ENCODE data around the gene CYP27C1.
"Not testable (repeated sequence)": the region's sequence is repeated elsewhere in the genome, so short reads cannot be mapped to it uniquely, and the experiment has no call there.

The CYP27C1 gene

DNA sequence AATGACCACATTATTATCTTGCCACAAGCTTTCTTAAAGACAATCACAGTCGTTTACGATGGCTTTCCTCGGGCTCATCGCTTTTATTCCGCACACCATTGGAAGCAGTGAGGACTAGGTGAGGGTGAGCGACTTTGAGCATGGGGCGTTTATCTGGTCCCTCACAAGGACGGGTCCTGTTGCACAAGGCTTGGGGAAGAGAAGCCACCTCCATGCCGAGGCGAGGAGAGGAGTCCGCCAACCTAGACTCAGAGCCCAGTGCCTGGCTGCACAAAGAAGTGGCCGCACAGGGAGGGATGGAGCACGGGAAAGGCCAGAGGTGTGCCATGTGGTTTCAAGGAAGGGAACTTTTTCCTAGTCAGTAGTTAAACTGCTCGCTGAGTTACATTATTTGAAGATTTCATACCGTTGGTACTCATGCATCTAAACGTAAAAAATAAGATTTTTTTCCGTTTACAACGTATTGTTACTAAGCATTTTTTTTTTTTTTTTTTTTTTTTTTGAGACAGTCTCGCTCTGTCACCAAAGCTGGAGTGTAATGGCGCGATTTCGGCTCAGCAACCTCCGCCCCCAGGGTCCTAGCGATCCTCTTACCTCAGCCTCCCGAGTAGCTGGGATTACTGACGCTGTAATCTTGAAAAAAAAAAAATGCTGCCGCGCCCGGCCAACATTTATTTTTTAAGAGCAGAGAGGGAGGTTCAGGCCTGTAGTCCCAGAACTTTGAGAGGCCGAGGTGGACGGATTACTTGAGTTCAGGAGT lies 849 bp upstream of the CYP27C1 start:
- no peak for DNase-seq

DNA sequence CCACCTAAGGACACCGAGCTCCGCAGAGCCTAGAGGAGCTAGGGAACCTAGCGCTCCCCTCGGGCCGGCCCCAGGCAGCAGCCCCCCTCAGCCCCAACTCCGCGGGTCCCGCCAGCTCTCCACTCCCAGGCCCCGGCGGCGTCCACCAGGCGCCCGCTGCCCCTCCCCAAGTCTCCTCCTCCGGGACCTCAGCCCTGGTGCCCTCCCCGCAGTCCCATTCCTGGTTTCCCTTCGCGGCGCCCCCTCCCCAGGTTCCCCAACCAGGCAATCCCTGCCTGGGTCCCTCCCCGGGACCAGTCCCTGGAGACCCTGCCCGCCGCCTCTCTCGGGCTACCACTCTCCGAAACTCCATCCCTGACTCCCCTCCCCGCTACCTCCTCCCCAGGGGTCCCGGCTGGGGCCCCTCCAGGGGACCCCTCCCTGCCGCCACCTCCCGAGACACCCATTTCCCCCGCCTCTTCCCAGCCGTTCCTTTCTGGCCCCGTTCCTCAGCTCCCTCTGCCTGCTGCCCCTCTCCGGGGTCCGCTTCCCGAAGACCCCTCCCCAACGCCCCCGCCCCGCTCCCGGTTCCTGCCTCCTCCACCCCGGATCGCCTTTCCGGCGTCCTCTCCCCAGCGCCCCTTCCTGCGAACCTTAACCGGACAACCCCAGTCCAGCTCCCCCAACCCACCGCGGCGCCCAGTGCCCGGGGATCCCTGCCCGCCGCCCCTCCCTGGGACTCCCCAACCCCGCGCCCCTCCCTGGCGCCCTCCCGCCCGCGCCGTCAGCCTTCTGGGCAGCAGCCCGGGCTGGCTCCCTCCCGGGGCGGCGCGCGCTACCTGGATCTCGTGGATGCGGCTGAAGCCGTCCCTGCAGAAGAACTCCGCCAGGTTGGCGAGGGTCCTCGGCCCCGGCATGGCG lies 678 bp downstream of the CYP27C1 start:
- DNase-seq, result no peak

- no peak for DNase-seq
Measured at GRCh38 chr2:127218812-127219170, 1.3 kb downstream of the CYP27C1 start.

GRCh38 chr2:127217470-127218325 lies 2.4 kb downstream of the CYP27C1 start:
- no peak for DNase-seq

- no peak for DNase-seq
Measured at GRCh38 chr2:127216593-127216992, 3.5 kb downstream of the CYP27C1 start.

DNA sequence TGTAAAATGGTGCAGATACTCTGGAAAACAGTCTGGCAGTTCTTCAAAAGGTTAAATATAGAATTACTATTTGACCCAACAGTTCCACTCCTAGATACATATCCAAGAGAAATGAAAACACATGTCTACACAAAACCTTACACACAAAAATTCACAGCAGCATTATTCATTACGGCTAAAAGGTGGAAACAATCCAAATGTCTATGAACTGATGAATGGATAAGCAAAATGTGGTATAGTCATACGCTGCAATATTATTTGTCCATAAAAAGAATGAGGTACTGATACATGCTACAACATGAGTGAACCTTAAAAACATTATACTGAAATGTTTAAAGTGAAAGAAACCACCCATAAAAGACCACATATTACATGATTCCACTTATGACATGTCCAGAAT lies 4.0 kb downstream of the CYP27C1 start:
- DNase-seq, result no peak

DNA sequence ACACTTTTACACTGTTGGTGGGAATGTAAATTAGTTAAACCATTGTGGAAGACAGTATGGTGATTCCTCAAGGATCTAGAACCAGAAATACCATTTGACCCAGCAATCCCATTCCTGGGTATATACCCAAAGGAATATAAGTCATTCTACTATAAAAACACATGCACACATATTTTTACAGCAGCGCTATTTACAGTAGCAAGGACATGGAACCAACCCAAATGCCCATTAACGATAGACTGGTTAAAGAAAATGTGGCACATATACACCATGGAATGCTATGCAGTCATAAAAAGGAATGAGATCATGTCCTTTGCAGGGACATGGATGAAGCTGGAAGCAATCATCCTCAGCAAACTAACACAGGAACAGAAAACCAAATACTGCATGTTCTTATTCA lies 5.9 kb downstream of the CYP27C1 start:
- DNase-seq, result not testable (repeated sequence)

DNA sequence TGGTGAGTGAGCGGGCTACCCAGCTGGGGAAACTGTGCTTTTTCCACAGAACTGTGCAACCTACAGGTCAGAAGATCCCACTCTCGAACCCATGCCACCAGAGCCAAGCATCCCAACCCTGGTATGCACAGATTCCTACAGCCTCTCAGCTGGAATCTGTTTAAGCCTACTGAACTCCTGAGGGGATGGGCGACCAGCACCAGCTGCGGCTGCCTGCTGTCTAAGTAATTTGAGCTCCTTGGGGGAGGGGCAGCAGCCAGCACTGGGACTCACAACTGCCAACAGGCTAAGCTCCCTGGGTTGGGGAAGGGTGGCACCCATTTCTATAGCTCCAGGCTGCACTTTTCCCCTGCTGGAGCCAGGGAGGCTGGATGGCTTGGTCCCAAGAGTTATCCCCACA lies 11.8 kb downstream of the CYP27C1 start:
- no peak for DNase-seq

- no peak for DNase-seq
Measured at GRCh38 chr2:127205218-127206125, 14.6 kb downstream of the CYP27C1 start.

- DNase-seq, result no peak
Measured at GRCh38 chr2:127201452-127201851, 18.6 kb downstream of the CYP27C1 start.

GRCh38 chr2:127200962-127201361 lies 19.1 kb downstream of the CYP27C1 start:
- no peak for DNase-seq

DNA sequence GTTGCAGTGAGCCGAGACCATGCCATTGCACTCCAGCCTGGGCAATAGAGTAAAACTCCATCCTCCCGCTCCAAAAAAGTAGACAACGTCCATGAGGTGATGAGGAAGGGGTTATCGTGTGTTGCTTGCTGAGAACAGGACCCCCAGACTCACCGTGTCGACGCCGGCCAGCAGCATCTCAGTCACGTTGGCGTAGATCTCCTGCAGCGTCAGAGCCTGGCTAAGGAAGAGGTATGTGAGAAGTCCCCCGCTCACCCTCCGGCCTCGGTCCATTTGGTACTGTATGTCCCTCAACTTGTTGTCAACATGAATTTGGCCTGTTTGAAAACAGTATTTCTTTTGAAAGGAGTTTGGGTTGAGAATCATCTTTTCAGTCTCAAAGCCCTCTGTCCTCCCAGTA lies 20.9 kb downstream of the CYP27C1 start:
- DNase-seq, result no peak

DNA sequence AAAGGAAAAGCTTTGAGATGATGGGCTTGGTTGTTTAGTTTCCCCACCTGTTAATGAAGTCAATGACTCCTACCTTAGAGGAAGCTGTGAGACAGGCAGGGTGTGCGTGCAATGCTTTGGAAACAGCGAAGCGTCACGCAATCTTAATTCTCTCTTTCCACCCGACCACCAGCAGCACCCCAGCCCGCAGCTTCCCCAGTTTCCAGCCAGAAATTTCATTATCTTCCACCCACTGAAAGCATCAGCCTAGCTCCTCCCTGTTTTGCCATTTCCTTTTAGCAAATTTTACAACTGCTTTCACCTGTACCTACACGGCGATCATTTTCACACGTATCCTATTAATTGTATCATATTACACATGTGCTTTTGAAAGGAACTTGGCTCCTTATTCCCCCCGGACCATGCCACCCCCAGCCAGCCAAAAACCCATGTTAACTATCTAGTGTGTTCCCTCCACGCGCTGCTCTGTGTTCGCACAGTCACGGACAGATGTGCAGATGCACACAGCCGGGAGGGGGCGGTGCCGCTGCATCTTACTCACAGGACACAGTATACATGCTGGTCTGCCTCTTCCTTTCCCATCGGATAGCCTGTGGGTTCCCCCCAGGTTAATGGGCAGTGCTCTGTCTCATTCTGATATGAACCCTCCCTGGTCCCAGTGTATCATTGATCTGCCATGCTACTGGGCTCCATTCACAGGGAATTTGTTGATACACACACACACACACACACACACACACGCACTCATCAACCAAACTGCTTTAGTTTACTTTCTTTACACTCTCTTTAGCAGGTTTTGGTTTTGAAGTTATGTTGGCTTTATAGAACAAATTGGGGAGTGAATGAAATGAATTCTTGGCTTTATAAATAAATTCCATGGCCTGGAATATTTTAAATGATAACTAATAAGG lies 22.4 kb downstream of the CYP27C1 start:
- DNase-seq, result no peak

- no peak for DNase-seq
Measured at GRCh38 chr2:127196998-127197397, 23.1 kb downstream of the CYP27C1 start.

- no peak for DNase-seq
Measured at GRCh38 chr2:127196549-127196948, 23.6 kb downstream of the CYP27C1 start.

DNA sequence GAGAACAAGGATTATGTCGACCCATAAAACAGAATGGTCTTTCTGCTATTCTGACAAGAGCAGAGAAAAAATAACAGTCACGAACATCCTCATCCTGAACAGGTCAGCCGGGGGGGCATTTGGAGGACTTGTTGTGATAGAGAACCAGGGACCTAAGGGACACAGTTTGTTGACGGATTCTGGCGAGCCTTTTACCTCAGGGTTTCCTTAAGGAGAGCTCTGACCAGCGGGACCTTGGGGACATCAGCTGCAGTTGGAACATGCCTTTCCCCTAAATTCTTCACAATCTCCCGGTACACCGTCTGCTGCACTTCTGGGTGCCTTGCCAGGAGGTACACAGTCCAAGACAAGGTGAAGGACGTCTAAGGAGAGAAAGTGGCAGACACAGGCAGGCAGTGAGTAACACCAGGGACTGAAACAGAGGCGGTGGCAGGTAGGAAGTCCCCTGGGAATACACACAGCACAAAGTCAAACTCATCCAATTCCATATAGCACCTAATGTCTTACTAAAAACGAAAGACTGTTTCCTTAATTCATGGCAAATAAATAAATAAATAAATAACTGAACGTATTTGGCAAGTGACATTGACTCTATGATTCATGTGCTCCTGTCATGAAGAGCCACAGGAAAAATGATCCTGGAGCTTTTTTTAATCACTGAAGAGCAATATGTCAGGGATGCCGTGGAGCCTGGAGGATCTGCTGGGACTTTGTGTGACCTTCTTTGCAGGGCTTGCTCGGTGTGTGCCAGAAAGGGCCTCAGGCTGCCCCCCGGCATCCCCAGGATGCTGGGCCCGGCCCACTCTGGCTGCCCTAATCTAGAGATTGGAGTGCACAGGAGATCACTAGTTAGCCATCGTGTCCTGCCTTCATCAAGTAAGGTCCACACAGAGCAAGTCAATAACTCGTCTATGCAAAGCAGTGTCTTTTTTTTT lies 24.7 kb downstream of the CYP27C1 start:
- DNase-seq, result no peak

- no peak for DNase-seq
Measured at GRCh38 chr2:127194447-127194846, 25.7 kb downstream of the CYP27C1 start.

GRCh38 chr2:127193967-127194280 lies 26.2 kb downstream of the CYP27C1 start:
- DNase-seq, result no peak

DNA sequence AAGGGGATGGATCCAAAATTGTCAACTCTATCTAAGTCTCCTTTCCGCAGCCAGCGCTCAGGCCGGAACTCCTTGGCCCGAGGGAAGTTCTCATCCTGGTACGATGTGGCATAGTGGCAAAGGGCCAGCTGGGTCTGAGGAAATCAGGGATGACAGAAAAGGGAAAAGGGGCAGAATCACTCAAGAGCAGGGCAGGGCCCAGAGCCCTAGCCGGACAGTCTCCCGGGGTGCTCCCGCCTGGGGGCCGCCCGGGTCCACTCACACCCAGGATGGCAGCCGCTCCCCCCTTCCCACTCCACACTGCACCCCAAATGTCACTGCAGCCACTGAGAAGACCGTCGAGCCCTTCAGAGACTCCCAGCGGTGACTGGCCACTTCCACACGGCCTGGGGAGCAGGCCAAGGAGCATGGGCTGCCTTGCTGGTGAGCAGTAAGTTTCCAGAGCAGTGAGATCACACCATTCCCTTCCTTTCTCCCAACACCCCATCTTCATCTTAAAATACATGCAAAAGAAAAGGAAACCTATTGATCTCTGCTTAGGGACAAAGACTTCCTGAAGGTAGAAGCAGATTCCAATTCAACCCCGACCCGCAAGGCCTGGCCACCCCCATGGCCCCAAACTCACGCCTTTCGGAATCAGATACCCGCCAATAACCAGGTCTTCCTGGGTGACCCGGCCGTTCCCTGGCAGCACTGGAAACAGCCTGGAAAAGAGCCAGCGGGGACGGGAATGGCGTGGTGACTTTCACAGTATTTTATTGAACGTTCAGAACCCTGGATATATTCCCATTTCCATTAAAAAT lies 26.7 kb downstream of the CYP27C1 start:
- DNase-seq, result no peak

All from NCI-H1436 treated with DMSO at 0.1 percent for 48 hours (cell line).